Neural cell (in vitro differentiated cells): Measurements from ENCODE around the gene MICAL2. TPM values are rescaled to one million over a fixed set of nuclear protein-coding genes. Genes with fewer than 3 reads are reported as not detected.

ENCODE experiments used
- H2AFZ ChIP-seq: fragments of 200-600, 300-800 bp; sonication (generic), shearing (Covaris generic); 2 replicates; pipeline ENCODE4 v1.6.0; 2014; ENCODE audit warnings: low read depth, mild to moderate bottlenecking, antibody characterized with exemption, low read length, moderate library complexity
- H3F3A ChIP-seq: fragments of 200-600 bp; shearing (Covaris generic); 2 replicates; pipeline ENCODE4 v1.6.1; 2016; ENCODE audit warnings: mild to moderate bottlenecking, moderate library complexity, mixed read lengths, antibody characterized with exemption, low read length; ENCODE audit not compliant: insufficient read depth, poor library complexity, severe bottlenecking
- H3K27ac ChIP-seq: fragments of 200-600, 300-800 bp; sonication (generic), shearing (Covaris generic); 2 replicates; pipeline ENCODE4 v1.5.1; 2014; ENCODE audit warnings: mild to moderate bottlenecking, low read length, moderate library complexity
- H3K27me3 ChIP-seq: fragments of 300-800, 200-600 bp; sonication (generic), shearing (Covaris generic); 2 replicates; pipeline ENCODE4 v1.6.0; 2014; ENCODE audit warnings: mild to moderate bottlenecking, low read depth, low read length, moderate library complexity; ENCODE audit not compliant: insufficient read depth
- H3K36me3 ChIP-seq: fragments of 300-800, 200-600 bp; sonication (generic), shearing (Covaris generic); 2 replicates; pipeline ENCODE4 v1.5.1; 2014; ENCODE audit warnings: mild to moderate bottlenecking, antibody characterized with exemption, low read length, moderate library complexity; ENCODE audit not compliant: insufficient read depth
- H3K4me2 ChIP-seq: fragments of 300-800, 200-600 bp; sonication (generic), shearing (Covaris generic); 2 replicates; pipeline ENCODE4 v1.6.0; 2014; ENCODE audit warnings: mild to moderate bottlenecking, low read length
- H3K4me3 ChIP-seq: fragments of 300-800, 200-600 bp; sonication (generic), shearing (Covaris generic); 2 replicates; pipeline ENCODE4 v1.5.1; 2014; ENCODE audit warnings: mild to moderate bottlenecking, low read length, moderate library complexity
- H3K79me2 ChIP-seq: fragments of 200-600 bp; shearing (Covaris generic); replicated peaks from 2 replicates; pipeline ENCODE4 v1.6.0; 2014; ENCODE audit warnings: mild to moderate bottlenecking, low read length, moderate library complexity; ENCODE audit not compliant: insufficient read depth
- H3K9ac ChIP-seq: fragments of 300-800, 200-600 bp; sonication (generic), shearing (Covaris generic); 2 replicates; pipeline ENCODE4 v1.6.1; 2016; ENCODE audit warnings: mild to moderate bottlenecking, low read length, mixed read lengths
- H3K9me2 ChIP-seq: fragments of 200-600 bp; shearing (Covaris generic); 2 replicates; pipeline ENCODE4 v1.6.1; 2016; ENCODE audit warnings: mild to moderate bottlenecking, low read length, mixed read lengths; ENCODE audit not compliant: insufficient read depth
- H3K9me3 ChIP-seq: fragments of 200-600, 300-800 bp; sonication (generic), shearing (Covaris generic); 2 replicates; pipeline ENCODE4 v1.6.1; 2016; ENCODE audit warnings: mild to moderate bottlenecking, mixed run types, low read length, moderate library complexity, mixed read lengths
- H4K20me1 ChIP-seq: fragments of 200-600 bp; shearing (Covaris generic); 2 replicates; pipeline ENCODE4 v1.6.1; 2016; ENCODE audit warnings: mild to moderate bottlenecking, mixed run types; ENCODE audit not compliant: insufficient read depth
- CTCF ChIP-seq: fragments of 450-650 bp; IDR thresholded peaks from 2 replicates; pipeline ENCODE4 v1.5.1; 2014; ENCODE audit warnings: antibody characterized with exemption, mild to moderate bottlenecking, moderate library complexity; ENCODE audit not compliant: poor library complexity, severe bottlenecking
- EP300 ChIP-seq: fragments of 450-650 bp; conservative IDR thresholded peaks from 2 replicates; pipeline ENCODE4 v1.6.1; 2014; ENCODE audit warnings: antibody characterized with exemption, mild to moderate bottlenecking, moderate library complexity; ENCODE audit not compliant: poor library complexity, severe bottlenecking
- EZH2 ChIP-seq: fragments of 200-600, 300-800 bp; shearing (Covaris generic), sonication (generic); IDR thresholded peaks from 2 replicates; pipeline ENCODE4 v1.6.1; 2014; ENCODE audit warnings: antibody characterized with exemption, low read length, borderline replicate concordance, mild to moderate bottlenecking; ENCODE audit not compliant: insufficient read depth, poor library complexity, severe bottlenecking
- MXI1 ChIP-seq: fragments of 450-650 bp; conservative IDR thresholded peaks from 2 replicates; pipeline ENCODE4 v1.6.1; 2014; ENCODE audit warnings: antibody characterized with exemption, mild to moderate bottlenecking; ENCODE audit not compliant: poor library complexity, severe bottlenecking
- POLR2AphosphoS5 ChIP-seq: IDR thresholded peaks from 2 replicates; pipeline ENCODE4 v1.6.1; 2012
- RAD21 ChIP-seq: fragments of 450-650 bp; conservative IDR thresholded peaks from 2 replicates; pipeline ENCODE4 v1.6.1; 2014; ENCODE audit warnings: antibody characterized with exemption, mild to moderate bottlenecking, moderate library complexity
- SMC3 ChIP-seq: fragments of 450-650 bp; conservative IDR thresholded peaks from 2 replicates; pipeline ENCODE4 v1.6.1; 2014; ENCODE audit warnings: antibody characterized with exemption, mild to moderate bottlenecking, moderate library complexity; ENCODE audit not compliant: poor library complexity
- TAF1 ChIP-seq: IDR thresholded peaks from 2 replicates; pipeline ENCODE4 v1.6.1; 2012; ENCODE audit warnings: low read depth
- polyA plus RNA-seq: library from polyadenylated mRNA; depleted of rRNA; stranded (reverse); fragments of >200 nt; gene quantifications from 2 replicates; pipeline ENCODE4 v1.2.3, GENCODE V29; 2014
- TF ChIP-seq, protein P1 (sequence below): IDR thresholded peaks from 2 replicates; pipeline ENCODE4 v1.6.1; 2012; ENCODE audit warnings: borderline replicate concordance

MICAL2 gene
- polyA plus RNA-seq, 1 donor from 2014 or later = 2.2 TPM

DNA sequence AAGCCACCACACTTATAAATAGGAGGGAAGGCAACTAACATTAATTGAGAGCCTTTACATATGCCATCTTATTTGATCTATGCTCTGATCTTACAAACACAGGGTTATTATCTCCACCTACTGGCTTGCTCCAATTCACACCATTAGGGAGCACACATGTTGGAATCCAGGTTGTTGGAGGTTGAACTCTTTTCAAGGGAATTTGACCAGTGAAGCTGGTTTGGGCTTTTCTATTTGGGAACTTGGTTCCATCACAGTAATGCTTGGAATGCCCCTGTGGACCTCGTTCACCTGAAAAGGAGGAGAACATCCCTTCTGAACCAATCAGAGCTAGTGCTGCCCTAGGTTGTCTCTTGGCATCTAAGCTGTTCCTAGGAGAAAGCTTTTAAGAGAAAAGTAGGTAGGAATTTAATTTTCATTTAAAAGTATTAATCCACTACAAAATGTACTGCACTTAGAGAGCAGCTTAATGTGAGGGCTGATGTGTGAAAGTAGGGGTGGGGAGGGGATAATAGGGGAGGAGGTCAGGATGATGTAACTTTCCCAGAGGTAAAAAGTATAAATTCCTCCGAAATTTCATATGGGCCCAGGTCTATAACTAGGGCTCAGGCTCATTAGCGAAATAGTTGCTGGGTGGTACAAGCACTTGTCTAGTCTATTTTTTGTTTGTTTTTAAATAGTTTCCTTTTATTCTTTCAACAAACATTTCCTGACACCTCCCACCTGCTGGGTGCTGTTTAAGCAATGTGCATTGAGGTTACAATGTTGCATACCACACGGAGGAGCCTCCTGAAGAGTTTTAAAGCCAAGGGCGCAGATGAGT lies 7.6 kb upstream of the MICAL2 start:
- Histone ChIP-seq H3K9me3 (no peaks in the 10 kb centered on the region), H3K4me3 (no peak overlapping the region), H3K27me3 (no peaks in the 10 kb centered on the region), H3K4me2 (no peak overlapping the region), H3K27ac (no peak overlapping the region), H3K9ac (no peak overlapping the region), H4K20me1 (no peaks in the 10 kb centered on the region), H3K79me2 (no peaks in the 10 kb centered on the region), H3K36me3 (no peaks in the 10 kb centered on the region), H3F3A (no peaks in the 10 kb centered on the region), H2AFZ (no peak overlapping the region), H3K9me2 (no peaks in the 10 kb centered on the region)
- TF ChIP-seq EP300 = no peak
- no peak for TF ChIP-seq SMC3
- TF ChIP-seq EZH2 = no peak
- TF ChIP-seq, protein P1, sequence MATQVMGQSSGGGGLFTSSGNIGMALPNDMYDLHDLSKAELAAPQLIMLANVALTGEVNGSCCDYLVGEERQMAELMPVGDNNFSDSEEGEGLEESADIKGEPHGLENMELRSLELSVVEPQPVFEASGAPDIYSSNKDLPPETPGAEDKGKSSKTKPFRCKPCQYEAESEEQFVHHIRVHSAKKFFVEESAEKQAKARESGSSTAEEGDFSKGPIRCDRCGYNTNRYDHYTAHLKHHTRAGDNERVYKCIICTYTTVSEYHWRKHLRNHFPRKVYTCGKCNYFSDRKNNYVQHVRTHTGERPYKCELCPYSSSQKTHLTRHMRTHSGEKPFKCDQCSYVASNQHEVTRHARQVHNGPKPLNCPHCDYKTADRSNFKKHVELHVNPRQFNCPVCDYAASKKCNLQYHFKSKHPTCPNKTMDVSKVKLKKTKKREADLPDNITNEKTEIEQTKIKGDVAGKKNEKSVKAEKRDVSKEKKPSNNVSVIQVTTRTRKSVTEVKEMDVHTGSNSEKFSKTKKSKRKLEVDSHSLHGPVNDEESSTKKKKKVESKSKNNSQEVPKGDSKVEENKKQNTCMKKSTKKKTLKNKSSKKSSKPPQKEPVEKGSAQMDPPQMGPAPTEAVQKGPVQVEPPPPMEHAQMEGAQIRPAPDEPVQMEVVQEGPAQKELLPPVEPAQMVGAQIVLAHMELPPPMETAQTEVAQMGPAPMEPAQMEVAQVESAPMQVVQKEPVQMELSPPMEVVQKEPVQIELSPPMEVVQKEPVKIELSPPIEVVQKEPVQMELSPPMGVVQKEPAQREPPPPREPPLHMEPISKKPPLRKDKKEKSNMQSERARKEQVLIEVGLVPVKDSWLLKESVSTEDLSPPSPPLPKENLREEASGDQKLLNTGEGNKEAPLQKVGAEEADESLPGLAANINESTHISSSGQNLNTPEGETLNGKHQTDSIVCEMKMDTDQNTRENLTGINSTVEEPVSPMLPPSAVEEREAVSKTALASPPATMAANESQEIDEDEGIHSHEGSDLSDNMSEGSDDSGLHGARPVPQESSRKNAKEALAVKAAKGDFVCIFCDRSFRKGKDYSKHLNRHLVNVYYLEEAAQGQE = no peak
- no peak for TF ChIP-seq TAF1
- no peak for TF ChIP-seq RAD21
- no peak for TF ChIP-seq CTCF
- no peak for TF ChIP-seq POLR2AphosphoS5
- no peak for TF ChIP-seq MXI1

GRCh38 chr11:12103411-12104225 lies 6.8 kb upstream of the MICAL2 start:
- no peaks in the 10 kb centered on the region for H3K9me3 ChIP-seq
- no peak overlapping the region for H3K9ac ChIP-seq
- no peaks in the 10 kb centered on the region for H3K36me3 ChIP-seq
- no peak overlapping the region for H3K27ac ChIP-seq
- no peak overlapping the region for H3K4me3 ChIP-seq
- H3F3A ChIP-seq = no peaks in the 10 kb centered on the region
- no peaks in the 10 kb centered on the region for H4K20me1 ChIP-seq
- no peaks in the 10 kb centered on the region for H3K9me2 ChIP-seq
- H3K4me2 ChIP-seq = no peak overlapping the region
- H2AFZ ChIP-seq = no peak overlapping the region
- H3K27me3 ChIP-seq = no peaks in the 10 kb centered on the region
- no peaks in the 10 kb centered on the region for H3K79me2 ChIP-seq
- no peak for TF ChIP-seq POLR2AphosphoS5
- TF ChIP-seq, protein P1 = no peak
- TF ChIP-seq SMC3 = no peak
- no peak for TF ChIP-seq EP300
- no peak for TF ChIP-seq CTCF
- TF ChIP-seq MXI1 = no peak
- no peak for TF ChIP-seq RAD21
- TF ChIP-seq TAF1 = no peak
- TF ChIP-seq EZH2 = no peak
